ENCODE data around the gene KCNJ12. TPM values are rescaled to one million over a fixed set of nuclear protein-coding genes. Genes with fewer than 3 reads are reported as not detected.

Gene KCNJ12
- polyA plus RNA-seq, 2 of the 4 experiments (the other 2 are of a cell fraction): 0.34 to 0.44 TPM

DNA sequence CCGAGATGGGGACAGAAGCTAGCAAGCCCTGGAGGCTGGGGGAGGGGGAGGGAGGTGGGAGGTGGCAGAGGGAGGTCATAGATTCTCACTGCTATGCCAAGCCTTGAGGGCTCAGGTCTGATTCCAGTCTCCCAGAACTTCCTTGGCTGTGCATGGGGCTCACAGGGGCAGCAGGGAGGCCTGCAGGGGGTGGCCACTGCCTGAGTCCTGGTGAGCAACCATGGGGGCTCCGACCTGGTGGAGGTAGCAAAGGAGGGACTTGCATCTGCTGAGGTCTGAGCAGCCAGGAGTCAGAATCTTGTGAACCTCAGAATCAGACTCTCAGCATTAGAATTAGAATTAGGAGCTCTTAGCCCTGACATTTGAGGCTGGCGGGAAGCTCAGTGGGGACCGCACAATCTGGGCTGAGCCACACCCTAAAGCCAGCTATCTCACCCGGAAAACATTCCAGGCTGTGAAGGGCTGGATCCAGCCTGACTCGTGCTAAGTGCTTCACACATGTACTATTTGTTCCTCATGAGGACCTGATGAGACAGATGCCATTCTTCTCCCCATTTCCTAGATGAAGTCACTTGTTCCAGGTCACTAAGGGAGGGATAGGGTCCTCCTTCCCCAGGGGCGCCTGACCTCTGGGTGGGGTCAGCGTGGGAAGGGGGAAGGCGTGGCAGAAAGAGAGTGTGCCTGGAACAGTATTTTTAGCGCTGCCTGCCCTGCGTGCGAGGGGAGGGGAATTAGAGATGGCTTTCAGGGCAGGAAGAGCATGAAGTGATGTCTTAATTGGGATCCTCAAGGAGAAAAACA lies 17.3 kb upstream of the KCNJ12 start:
- H3K9me3 ChIP-seq: no peaks in the 10 kb centered on the region
- peaks cover 11% of the 10 kb centered on the region; the same call in 1 of the 3 replicates for H3K4me1 ChIP-seq
- 47% methylated on average over 12 of the region's 12 CpGs for WGBS (ENCODE audit: missing lambda C conversion rate)
- H3K4me2 ChIP-seq: peak overlapping the region; percentile 7; the same call in 1 of the 3 replicates
- no peak for FAIRE-seq
- H3K4me3 ChIP-seq: no peak overlapping the region
- peak overlapping the region in 1 of 2 experiments; percentile 14; a peak in 1 of 6 replicates for H3K27ac ChIP-seq
- CTCF ChIA-PET: interaction anchor here (1.6 to 2.4 kb wide), 3 partner anchors 11 to 79 kb away, joined by 4 to 11 read pairs (median 5); partner anchors contain the start of gene KCNJ12
- peak in 1 of 2 experiments; percentile 53 for DNase-seq (ENCODE audit: low read depth in 1 of 2, low spot score in 1 of 2)
- peak; percentile 59 to 76; a peak in 4 of 6 replicates for ATAC-seq
- POLR2A ChIA-PET: no interaction called here
- TF ChIP-seq, protein P1, sequence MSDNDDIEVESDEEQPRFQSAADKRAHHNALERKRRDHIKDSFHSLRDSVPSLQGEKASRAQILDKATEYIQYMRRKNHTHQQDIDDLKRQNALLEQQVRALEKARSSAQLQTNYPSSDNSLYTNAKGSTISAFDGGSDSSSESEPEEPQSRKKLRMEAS (IDR thresholded peaks at IDR 0.05): 0 out of 2 replicates have a peak, but pooled peaks have one; percentile 17
- no peak for TF ChIP-seq CHD2 (IDR thresholded peaks at IDR 0.05; ENCODE audit: low read length, partially characterized antibody)

DNA sequence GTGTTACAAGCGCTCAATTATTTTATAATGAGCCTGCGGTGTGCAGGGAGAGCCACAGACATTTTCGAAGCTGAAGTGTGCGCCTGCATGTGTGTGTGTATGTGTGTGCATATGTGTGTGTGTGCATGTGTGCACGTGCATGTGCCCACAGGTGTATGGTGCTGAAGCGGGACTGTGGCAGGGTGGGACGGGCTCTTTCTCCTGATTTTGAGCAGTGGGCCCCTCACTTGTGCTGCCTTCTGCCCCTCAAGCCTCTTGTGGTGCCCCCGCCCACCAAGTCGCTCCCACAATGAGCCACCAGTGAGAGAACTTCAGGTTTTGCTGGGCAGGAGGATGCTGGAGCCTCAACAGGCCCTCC lies 16.7 kb upstream of the KCNJ12 start:
- FAIRE-seq: no peak
- Histone ChIP-seq H3K9me3 (no peaks in the 10 kb centered on the region), H3K4me2 (no peak overlapping the region), H3K4me3 (no peak overlapping the region), H3K27ac (no peak overlapping the region), H3K4me1 (peaks cover 11% of the 10 kb centered on the region; the same call in 1 of the 3 replicates)
- DNase-seq (ENCODE audit: low read depth in 1 of 2, low spot score in 1 of 2): no peak
- no peak for TF ChIP-seq EHF (CRISPR knock-in tag; IDR thresholded peaks at IDR 0.05)
- no peak for TF ChIP-seq CHD4 (IDR thresholded peaks at IDR 0.05; ENCODE audit: borderline replicate concordance)
- no peak for TF ChIP-seq CEBPB (IDR thresholded peaks at IDR 0.05)
- TF ChIP-seq SMC3 (IDR thresholded peaks at IDR 0.05): no peak
- TF ChIP-seq, protein P2, sequence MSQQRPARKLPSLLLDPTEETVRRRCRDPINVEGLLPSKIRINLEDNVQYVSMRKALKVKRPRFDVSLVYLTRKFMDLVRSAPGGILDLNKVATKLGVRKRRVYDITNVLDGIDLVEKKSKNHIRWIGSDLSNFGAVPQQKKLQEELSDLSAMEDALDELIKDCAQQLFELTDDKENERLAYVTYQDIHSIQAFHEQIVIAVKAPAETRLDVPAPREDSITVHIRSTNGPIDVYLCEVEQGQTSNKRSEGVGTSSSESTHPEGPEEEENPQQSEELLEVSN (IDR thresholded peaks at IDR 0.05; ENCODE audit: borderline replicate concordance, low read depth): no peak
- no peak for TF ChIP-seq POLR2A (IDR thresholded peaks at IDR 0.05; ENCODE audit: low read length)
- no peak for TF ChIP-seq PHF8 (IDR thresholded peaks at IDR 0.05; ENCODE audit: borderline replicate concordance, low read depth)
- TF ChIP-seq RCOR1 (IDR thresholded peaks at IDR 0.05; ENCODE audit: low read depth, low read length): no peak
- TF ChIP-seq GATA3 (IDR thresholded peaks at IDR 0.05; ENCODE audit: borderline replicate concordance): no peak
- TF ChIP-seq TP53 (CRISPR knock-in tag; IDR thresholded peaks at IDR 0.05): no peak
- no peak for TF ChIP-seq SREBF2 (IDR thresholded peaks at IDR 0.05)
- no peak for TF ChIP-seq CBX8 (IDR thresholded peaks at IDR 0.05)
- TF ChIP-seq ZSCAN20 (CRISPR knock-in tag; IDR thresholded peaks at IDR 0.05): no peak
- TF ChIP-seq, protein P3, sequence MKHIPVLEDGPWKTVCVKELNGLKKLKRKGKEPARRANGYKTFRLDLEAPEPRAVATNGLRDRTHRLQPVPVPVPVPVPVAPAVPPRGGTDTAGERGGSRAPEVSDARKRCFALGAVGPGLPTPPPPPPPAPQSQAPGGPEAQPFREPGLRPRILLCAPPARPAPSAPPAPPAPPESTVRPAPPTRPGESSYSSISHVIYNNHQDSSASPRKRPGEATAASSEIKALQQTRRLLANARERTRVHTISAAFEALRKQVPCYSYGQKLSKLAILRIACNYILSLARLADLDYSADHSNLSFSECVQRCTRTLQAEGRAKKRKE (CRISPR knock-in tag; IDR thresholded peaks at IDR 0.05; ENCODE audit: low read depth): no peak
- 75% methylated on average over 9 of the region's 9 CpGs for WGBS (ENCODE audit: missing lambda C conversion rate)
- ChIA-PET POLR2A (no interaction called here), CTCF (interaction anchor here (1.6 to 2.4 kb wide), 4 partner anchors 10 to 79 kb away, joined by 4 to 11 read pairs (median 4); partner anchors contain the start of gene KCNJ12)
- no peak for ATAC-seq

DNA sequence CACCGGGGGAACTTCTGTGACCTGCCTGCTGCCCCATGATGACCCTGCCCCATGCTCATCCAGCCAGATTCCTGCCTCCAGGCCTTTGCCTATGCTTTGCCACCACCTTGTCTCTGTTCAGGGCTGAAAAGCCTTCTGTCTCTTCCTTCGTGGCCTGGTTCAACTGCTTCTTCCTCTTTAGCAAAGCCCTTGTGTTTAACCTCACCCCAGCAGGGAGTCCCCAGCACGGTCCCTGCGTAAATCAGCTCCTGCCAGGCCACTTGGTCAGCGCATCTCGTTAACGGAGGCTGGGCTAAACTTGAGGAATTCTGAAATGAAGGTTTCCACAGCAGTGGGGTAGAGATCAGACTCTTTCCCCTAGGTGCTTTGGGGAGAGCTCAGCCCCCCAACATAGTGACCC lies 16.1 kb upstream of the KCNJ12 start:
- ATAC-seq (no peak; a peak in 1 of 6 replicates), FAIRE-seq (no peak), DNase-seq (ENCODE audit: low read depth in 1 of 2, low spot score in 1 of 2) (no peak)
- 74% methylated on average over 7 of the region's 7 CpGs for WGBS (ENCODE audit: missing lambda C conversion rate)
- no peak overlapping the region for H3K4me3 ChIP-seq
- H3K4me2 ChIP-seq: no peak overlapping the region
- no peaks in the 10 kb centered on the region for H3K9me3 ChIP-seq
- H3K27ac ChIP-seq: no peak overlapping the region
- POLR2A ChIA-PET: no interaction called here
- peaks cover 11% of the 10 kb centered on the region; the same call in 1 of the 3 replicates for H3K4me1 ChIP-seq
- TF ChIP-seq SMC3 (IDR thresholded peaks at IDR 0.05): no peak
- CTCF ChIA-PET: interaction anchor here (1.6 to 2.4 kb wide), 5 partner anchors 9 to 153 kb away, joined by 4 to 11 read pairs (median 5); partner anchors contain the start of gene KCNJ12

Data from A549 (cell line).